ENCODE measurements around the gene MTHFD1L. TPM values are rescaled to one million over a fixed set of nuclear protein-coding genes. Genes with fewer than 3 reads are reported as not detected.
A peak's percentile ranks its signal among the peaks of the same experiment; 100 is the strongest.

MTHFD1L gene
- total RNA-seq, 2 donors from 2014 or later = 71.3 to 109 TPM

DNA sequence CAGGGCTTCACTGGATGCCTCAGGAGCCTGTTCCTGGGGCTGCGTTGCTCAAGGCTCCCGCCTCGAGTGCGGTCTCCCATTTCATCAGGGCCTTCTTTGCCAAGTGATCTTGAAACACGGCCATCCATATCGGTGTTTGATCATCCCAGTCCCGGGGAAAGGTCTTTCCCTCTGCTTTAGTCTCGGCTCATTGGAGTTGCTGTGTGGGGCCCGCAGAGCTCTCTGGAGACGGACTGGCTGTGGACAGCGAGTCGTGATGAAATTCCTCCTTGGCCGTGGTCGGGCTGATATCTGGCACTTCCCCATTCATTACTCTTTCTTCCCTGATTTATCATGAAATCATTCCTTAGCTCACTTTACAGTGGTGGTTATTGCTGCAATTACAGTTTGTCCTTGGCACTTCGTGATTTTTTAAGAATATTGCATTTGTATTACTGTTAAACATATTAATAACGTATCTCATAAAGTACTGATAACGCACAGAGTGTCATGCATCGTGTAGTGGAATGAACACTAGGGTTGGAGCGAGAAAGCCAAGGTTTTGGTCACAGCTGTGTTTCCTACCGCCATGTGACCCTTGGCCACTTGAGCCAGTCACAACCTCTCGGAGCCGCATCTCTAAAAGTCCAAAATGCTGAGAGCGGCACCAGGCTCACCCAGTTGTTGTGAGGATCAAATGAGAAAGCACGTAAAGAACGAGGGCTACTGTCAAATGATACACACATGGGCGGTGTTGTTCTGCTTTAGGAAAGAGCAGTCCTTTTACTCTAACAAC, 71.8 kb downstream of the MTHFD1L start:
- DNase-seq (ENCODE audit: low spot score in 2 of 2) (no peak), ATAC-seq (no peak)
- Mint-ChIP-seq H3K9me3 (no peaks in the 10 kb centered on the region), H3K27ac (no peak overlapping the region), H3K36me3 (peaks cover 52 to 70% of the 10 kb centered on the region in 2 donors)

DNA sequence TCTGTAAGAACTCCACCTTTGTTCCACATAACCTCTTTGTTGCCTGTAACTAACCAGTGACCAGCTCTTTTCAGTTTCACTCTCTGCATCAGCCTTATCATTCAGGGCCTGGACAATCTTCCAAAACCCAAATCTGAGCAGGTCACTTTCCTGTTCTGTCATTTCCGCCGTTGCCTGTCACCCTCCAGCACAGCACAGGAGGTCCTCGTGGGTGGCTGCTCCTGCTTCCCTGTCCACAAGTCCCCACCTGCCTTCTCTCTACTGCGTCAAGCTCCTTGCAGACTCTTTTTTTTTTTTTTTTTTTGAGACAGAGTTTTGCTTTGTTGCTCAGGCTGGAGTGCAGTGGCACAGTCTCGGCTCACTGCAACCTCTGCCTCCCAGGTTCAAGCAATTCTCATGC, 73.9 kb downstream of the MTHFD1L start:
- ATAC-seq = no peak
- peak overlapping the region in 1 of 2 donors; percentile 52 for H3K27ac Mint-ChIP-seq
- peaks cover 45 to 61% of the 10 kb centered on the region in 2 donors for H3K36me3 Mint-ChIP-seq
- DNase-seq (ENCODE audit: low spot score in 2 of 2) = no peak
- no peaks in the 10 kb centered on the region for H3K9me3 Mint-ChIP-seq

DNA sequence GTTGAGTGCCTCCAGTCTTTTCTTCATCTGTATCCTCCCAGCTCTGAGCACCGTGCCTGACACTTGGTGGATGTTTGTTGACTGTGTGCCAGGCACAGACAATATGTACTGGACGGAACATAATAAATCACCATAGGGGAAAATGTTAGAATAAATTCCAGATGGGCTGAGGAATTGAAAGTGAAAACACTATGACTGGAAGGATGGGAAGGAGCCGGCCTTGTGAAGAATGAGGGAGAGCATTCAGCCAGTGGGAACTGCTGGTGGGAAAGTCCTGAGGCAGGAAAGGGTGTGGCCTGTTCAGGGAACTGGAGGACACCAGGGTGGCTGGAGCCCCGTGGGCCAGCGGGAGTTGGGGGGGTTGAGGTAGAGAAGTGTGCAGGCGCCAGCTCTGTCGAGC, 75.4 kb downstream of the MTHFD1L start:
- Mint-ChIP-seq H3K36me3 (peaks cover 42 to 50% of the 10 kb centered on the region in 2 donors), H3K9me3 (no peaks in the 10 kb centered on the region), H3K27ac (peak overlapping the region in 1 of 2 donors; percentile 91)
- DNase-seq (ENCODE audit: low spot score in 2 of 2) = no peak
- no peak for ATAC-seq

DNA sequence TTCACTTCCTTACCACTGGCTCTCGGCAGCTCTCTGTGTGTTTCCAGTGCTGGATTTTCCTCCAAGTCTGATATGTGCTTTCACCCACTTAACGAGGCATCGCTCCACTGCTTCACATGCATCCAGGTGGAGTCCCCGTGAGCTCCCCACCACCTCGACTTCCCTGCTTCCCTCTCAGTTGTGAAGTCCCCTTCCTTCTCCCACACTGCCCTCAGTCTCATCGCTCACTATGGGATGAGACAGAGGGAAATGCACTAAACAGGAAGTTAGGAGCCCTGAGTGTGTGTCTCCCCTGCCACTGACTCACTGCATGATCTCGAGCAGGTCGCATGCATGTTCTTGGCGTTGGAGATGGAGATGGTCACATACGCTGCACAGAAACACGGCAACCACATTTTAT, 84.0 kb downstream of the MTHFD1L start:
- peaks cover 41% of the 10 kb centered on the region in 2 donors for H3K36me3 Mint-ChIP-seq
- ATAC-seq (no peak), DNase-seq (ENCODE audit: low spot score in 2 of 2) (no peak)
- peak overlapping the region in 1 of 2 donors; percentile 7 for H3K27ac Mint-ChIP-seq
- no peaks in the 10 kb centered on the region for H3K9me3 Mint-ChIP-seq

DNA sequence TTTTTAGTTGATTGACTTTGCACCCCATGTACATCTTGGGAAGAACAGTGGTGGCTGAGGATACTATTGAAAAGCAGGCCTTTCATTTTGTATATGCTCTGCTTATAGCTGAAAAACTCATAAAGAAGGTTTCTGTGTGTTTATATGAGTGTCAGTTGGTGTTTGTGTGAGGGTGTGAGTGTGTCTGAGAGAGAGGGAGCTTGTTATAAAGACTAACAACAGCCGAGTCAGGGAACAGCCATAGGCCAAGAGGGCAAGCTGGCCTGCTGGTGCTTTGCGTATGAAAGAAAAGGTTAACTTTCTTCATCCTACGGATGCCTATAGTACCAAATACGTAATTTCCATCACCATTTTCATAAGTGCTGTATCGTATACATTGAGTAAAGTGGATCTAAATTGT, 88.3 kb downstream of the MTHFD1L start:
- ATAC-seq (no peak), DNase-seq (ENCODE audit: low spot score in 2 of 2) (no peak)
- H3K27ac Mint-ChIP-seq = no peak overlapping the region
- no peaks in the 10 kb centered on the region for H3K9me3 Mint-ChIP-seq
- H3K36me3 Mint-ChIP-seq = peaks cover 64 to 65% of the 10 kb centered on the region in 2 donors

DNA sequence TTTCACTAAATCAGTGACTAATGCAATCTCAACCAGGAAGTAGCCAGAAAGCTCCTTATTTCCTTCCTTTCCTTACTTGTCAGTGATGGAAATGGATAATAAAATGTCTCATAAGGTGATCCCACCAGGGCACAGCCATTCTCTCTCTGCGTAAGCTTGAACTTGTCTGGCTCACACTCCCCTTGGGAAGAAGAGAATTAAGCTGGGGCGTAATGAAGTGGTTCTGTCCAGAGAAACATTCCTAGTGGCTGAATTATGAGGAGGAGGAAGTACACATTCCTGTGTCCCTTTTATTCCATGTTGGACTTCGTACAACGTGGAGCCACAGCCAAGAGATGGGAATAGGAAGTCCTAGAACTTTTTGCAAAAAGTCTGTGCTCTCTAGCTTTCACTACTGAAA, 93.7 kb downstream of the MTHFD1L start:
- no peak for ATAC-seq
- peaks cover 27 to 34% of the 10 kb centered on the region in 2 donors for H3K36me3 Mint-ChIP-seq

DNA sequence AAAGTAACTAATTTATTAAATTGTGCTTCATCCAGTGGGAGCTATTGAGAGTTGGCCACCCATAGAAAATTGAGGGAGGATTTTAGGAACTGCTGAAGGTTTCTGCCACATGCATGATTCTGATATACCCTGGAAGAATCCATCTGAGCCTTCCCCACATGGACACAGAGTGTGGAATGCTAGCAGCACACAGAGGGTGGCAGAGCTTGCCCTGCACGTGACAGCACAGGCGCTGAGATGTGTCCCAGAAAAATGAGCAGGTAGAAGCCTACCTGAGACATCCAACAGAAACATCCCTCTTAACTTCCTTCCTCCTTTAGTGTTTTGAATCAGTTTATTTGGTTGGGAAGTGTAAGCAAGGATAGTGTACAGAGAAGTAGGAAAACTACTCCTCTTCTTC, 96.9 kb downstream of the MTHFD1L start:
- Mint-ChIP-seq H3K9me3 (no peaks in the 10 kb centered on the region), H3K27ac (no peak overlapping the region), H3K36me3 (peaks cover 27% of the 10 kb centered on the region in 2 donors)
- no peak for ATAC-seq
- DNase-seq (ENCODE audit: low spot score in 2 of 2) = no peak

More for the DNA sequence above, 93.7 kb downstream of the MTHFD1L start:
- Mint-ChIP-seq H3K27ac (no peak overlapping the region), H3K9me3 (no peaks in the 10 kb centered on the region)
- no peak for DNase-seq (ENCODE audit: low spot score in 2 of 2)

DNA sequence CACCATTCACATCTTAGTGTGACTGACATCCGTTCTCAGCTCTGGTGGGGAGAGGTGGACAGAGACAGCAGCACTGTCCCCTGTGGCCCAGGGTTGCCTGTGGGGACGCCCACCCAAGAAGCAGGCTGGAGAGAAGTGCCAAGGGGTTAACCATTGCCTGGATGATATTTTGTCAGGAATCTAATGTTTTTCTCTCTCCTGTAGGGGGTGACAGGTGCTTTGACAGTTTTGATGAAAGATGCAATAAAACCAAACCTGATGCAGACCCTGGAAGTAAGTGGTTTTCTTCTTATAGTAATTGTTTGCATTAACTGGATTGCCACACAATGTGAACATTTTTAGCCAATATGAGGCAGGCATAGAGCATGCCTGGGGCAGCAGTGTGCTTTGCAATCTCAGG, 99.3 kb downstream of the MTHFD1L start:
- no peak for ATAC-seq
- DNase-seq (ENCODE audit: low spot score in 2 of 2) = no peak
- Mint-ChIP-seq H3K9me3 (no peaks in the 10 kb centered on the region), H3K36me3 (peaks cover 30 to 32% of the 10 kb centered on the region in 2 donors), H3K27ac (no peak overlapping the region)

DNA sequence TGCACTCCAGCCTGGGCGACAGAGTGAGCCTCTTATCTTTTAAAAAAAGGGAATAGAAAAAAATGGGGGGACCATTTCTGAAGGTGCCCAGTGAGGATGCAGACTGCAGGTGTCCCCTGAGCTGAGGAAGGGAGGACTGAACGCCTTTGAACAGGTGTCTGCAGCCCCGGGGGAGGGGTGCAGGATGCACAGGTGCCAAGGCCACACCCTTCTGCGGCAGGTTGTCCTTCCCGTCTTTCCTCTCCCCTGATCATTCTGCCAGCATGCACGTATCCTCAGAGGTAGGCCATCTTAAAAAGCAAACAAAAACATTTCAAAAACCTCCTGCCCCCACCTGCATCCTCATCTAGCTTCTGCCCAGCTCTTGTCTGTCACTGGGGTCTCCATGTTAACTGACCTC, 101.3 kb downstream of the MTHFD1L start:
- Mint-ChIP-seq H3K9me3 (no peaks in the 10 kb centered on the region), H3K27ac (peak overlapping the region in 1 of 2 donors; percentile 86), H3K36me3 (peaks cover 32 to 38% of the 10 kb centered on the region in 2 donors)
- DNase-seq (ENCODE audit: low spot score in 2 of 2) (no peak), ATAC-seq (no peak)

DNA sequence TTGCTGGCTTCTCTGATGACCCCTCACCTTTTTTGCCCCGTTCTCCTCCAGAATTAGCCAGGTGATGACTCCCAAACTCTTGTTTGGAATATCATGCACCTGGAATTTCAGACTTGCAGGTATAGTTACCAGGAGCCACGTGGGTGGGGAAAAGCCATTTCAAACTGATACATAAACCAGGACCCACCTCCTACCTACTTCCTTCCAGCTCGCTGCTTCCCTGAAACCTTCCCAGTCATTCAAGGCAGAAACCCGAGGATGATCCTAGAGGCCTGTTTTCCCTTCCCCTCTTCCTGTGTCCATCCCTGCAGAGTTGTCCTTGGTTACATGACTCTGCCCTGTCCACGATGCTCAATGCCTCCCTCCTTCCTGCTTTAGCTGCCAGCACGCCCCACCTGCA, 101.9 kb downstream of the MTHFD1L start:
- no peaks in the 10 kb centered on the region for H3K9me3 Mint-ChIP-seq
- H3K27ac Mint-ChIP-seq = peak overlapping the region; percentile 8 to 16
- ATAC-seq (no peak), DNase-seq (ENCODE audit: low spot score in 2 of 2) (no peak)
- H3K36me3 Mint-ChIP-seq = peaks cover 38 to 44% of the 10 kb centered on the region in 2 donors

DNA sequence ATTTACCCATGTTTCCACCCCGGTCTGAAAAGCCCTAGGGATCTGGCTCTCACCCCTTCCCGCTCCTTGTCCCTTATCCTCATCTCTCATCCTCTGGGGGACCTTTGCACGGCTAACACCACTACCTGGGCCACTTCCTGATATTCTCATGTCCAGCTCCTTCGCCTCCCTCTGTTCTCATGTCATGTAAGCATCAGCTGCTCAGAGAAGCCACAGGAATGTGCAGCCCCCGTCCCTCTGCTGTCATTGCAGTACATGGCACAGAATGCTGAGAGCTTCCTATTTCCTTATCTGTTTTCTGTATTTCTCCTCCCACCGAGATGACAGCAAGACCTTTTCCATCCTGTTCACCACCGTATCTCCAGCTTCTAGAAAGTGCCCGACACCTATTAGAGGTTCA, 102.4 kb downstream of the MTHFD1L start:
- DNase-seq (ENCODE audit: low spot score in 2 of 2) = no peak
- no peak for ATAC-seq
- peaks cover 44 to 49% of the 10 kb centered on the region in 2 donors for H3K36me3 Mint-ChIP-seq
- peak overlapping the region; percentile 8 to 18 for H3K27ac Mint-ChIP-seq
- no peaks in the 10 kb centered on the region for H3K9me3 Mint-ChIP-seq

DNA sequence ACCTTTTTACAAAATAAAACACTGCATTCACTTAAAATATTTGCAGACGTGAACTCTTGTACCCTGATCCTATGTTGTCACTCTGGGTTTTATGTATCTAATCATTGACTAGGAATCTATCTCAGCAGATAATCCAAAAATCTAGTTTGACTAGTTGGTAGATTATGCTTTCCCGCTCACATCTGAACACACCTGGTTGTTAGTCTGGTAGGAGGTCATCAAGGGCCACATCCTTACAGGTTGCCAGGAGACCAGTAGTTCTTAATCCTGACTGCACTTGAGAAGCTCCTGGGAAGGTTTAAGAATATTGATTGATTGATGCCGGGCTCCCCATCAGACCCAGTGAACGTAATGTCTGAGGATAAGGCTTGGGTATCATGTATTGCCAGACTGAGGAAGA, 104.4 kb downstream of the MTHFD1L start:
- DNase-seq (ENCODE audit: low spot score in 2 of 2) = no peak
- H3K27ac Mint-ChIP-seq = no peak overlapping the region
- no peaks in the 10 kb centered on the region for H3K9me3 Mint-ChIP-seq
- ATAC-seq = no peak
- peaks cover 41 to 55% of the 10 kb centered on the region in 2 donors for H3K36me3 Mint-ChIP-seq

DNA sequence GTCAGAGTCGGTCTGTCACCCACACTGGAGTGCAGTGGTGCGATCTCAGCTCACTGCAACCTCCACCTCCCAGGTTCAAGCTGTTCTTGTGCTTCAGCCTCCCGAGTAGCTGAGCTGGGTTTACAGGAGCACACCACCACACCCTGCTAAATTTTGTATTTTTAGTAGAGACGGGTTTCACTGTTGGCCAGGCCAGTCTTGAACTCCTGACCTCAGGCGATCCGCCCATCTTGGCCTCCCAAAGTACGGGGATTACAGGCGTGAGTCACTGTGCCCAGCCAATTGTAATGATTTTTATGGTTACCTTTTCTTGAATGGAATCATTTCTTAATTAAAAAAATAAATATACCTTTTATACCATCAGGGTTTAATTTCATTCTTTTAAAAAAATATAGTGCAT, 105.7 kb downstream of the MTHFD1L start:
- no peak for ATAC-seq
- H3K36me3 Mint-ChIP-seq = peaks cover 32 to 59% of the 10 kb centered on the region in 2 donors
- no peak for DNase-seq (ENCODE audit: low spot score in 2 of 2)

DNA sequence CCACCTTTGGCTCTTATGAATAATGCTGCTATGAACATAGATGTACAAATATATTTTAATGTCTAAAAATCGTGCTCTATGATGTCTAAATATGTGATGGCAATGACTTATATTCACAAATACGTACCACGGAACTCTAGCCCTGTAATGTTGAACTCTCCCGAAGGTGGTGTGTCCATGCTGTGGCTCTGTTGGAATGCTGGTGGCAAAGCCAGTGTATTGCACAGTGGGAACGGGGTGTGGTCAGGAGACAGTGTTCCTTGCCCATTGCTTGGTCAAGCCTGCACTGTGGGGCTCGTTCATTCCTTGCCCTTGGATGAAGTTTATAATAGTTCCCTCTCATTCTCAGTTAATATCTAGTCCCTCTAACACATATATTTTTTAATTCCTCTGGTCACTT, 109.6 kb downstream of the MTHFD1L start:
- Mint-ChIP-seq H3K36me3 (peaks cover 23 to 49% of the 10 kb centered on the region in 2 donors), H3K27ac (no peak overlapping the region), H3K9me3 (no peaks in the 10 kb centered on the region)
- DNase-seq (ENCODE audit: low spot score in 2 of 2) = no peak
- ATAC-seq = no peak

More for the DNA sequence above, 105.7 kb downstream of the MTHFD1L start:
- no peak overlapping the region for H3K27ac Mint-ChIP-seq
- H3K9me3 Mint-ChIP-seq = no peaks in the 10 kb centered on the region

DNA sequence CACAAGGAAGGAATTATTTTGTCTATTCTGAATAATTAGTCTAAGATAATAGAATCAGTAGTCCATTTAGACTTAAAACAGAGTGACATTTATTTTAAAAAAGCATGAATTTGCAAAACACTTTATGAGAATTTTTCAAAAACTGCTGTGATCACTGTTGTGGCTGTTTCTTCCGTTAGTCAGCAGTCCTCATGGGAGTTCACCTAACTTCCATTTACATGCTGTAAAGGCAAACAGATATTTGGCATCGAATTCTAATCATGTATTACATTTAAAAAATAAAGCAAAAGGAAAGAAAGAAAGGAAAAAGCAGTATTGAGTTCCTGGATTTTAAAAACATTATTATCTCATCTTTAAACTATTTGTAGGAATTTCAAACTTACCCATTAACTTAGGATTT, 111.8 kb downstream of the MTHFD1L start:
- Mint-ChIP-seq H3K36me3 (peaks cover 19 to 42% of the 10 kb centered on the region in 2 donors), H3K27ac (no peak overlapping the region), H3K9me3 (no peaks in the 10 kb centered on the region)
- DNase-seq (ENCODE audit: low spot score in 2 of 2) = no peak
- ATAC-seq = no peak

DNA sequence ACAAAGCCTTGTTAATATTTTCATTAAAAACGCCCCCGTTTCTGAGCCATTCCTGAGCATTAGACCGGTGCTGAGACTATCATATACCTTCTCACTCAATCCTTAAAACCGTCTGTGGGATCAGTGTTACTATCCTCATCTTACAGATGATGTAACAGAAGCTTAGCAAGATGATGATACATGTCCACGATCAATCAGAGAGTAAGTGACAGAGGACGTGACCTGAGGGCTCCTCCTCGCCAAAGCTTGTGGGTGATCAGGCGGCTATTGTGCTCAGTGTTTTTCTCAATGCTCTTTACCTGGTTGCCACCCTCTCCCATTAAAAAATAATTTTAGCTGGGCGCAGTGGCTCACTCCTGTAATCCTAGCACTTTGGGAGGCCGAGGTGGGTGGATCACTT, 113.1 kb downstream of the MTHFD1L start:
- H3K27ac Mint-ChIP-seq = no peak overlapping the region
- peaks cover 6 to 29% of the 10 kb centered on the region in 2 donors for H3K36me3 Mint-ChIP-seq
- ATAC-seq (no peak), DNase-seq (ENCODE audit: low spot score in 2 of 2) (no peak)
- H3K9me3 Mint-ChIP-seq = no peaks in the 10 kb centered on the region

DNA sequence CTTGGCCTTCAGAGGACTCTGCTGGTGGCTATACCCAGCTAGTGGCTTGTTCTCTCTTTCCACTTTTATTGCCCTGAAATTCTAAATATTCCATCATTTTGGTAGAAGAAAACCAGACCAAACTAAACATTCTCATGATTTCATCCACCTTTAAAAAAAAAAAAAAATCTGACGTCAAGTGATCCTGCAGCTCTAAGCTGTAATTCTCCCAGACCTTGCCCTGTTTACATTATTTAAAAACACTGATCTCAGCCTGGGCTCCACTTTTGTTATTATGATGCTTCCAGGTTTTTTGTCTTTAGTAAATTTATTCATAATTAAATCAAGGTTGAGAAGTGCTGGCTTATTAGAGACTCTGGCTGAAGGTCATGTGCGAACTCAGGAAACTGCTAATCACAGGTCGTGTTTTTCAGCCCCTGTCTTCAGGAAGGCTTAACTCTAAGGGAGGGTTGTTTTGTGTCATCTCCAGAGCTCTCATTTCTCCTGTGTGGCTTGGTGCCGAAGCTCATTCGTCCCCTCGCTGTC, 114.4 kb downstream of the MTHFD1L start:
- H3K27ac Mint-ChIP-seq = peak overlapping the region in 1 of 2 donors; percentile 38
- H3K9me3 Mint-ChIP-seq = no peaks in the 10 kb centered on the region
- no peak for DNase-seq (ENCODE audit: low spot score in 2 of 2)
- no peak for ATAC-seq
- H3K36me3 Mint-ChIP-seq = peaks cover 6 to 25% of the 10 kb centered on the region in 2 donors

DNA sequence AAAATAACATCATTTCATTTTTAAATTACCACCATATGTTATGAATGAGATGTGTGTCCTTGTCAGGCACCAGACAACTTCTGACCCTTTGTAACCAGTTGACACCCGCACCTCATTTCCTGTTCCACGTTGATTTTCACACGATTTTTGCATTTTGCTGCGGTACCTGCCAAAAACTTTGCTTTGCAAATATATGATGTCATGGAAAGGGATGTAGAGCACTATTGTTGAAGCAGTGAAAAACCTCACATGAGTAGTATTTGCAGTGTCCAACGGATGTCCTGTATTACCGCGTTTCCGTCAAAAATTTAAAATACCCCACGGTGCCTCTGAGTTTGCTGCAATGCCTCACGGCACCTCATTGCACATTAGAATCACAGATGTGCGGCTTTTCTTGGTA, 115.6 kb downstream of the MTHFD1L start:
- Mint-ChIP-seq H3K36me3 (peaks cover 11 to 15% of the 10 kb centered on the region in 2 donors), H3K27ac (no peak overlapping the region), H3K9me3 (no peaks in the 10 kb centered on the region)
- ATAC-seq (no peak), DNase-seq (ENCODE audit: low spot score in 2 of 2) (no peak)

Measured in activated naive CD4-positive, alpha-beta T cell treated with anti-CD3 and anti-CD28 coated beads, Interleukin-2, amount 50 U/mL, for 72 hours (primary cell).